ENCODE results near the gene PTH. TPM values are rescaled to one million over a fixed set of nuclear protein-coding genes. Genes with fewer than 3 reads are reported as not detected.

Gene PTH
- total and polyA plus RNA-seq, 2 donors (not counting 3 experiments of a cell fraction or from before 2014, with no cell fraction given), result not detected

- no TSS peak for BruUV-seq (replicated peaks)
- H4K20me1 ChIP-seq (replicated peaks; ENCODE audit: control insufficient read depth, extremely low read depth, insufficient read depth, low read length), result no peaks in the 10 kb centered on the region
- dilution Hi-C loops (cut with MboI; ENCODE audit: extremely low pct_ligation_motif_present, low sequenced_read_pairs) (no loop called here), intact Hi-C loops (cut with micrococcal nuclease) (no loop called here)
- no peaks in the 10 kb centered on the region for H3K79me2 ChIP-seq (ENCODE audit: control insufficient read depth, insufficient read depth, low read length)
- H3K27ac ChIP-seq (ENCODE audit: insufficient read depth, low read depth, low read length), result no peak overlapping the region
- DNase-seq (ENCODE audit: low read depth, low spot score) (no peak), FAIRE-seq (no peak)
- no peaks in the 10 kb centered on the region for H3K9me1 ChIP-seq (replicated peaks; ENCODE audit: control insufficient read depth, extremely low read depth, insufficient read depth, low read length)
- H3K4me2 ChIP-seq (ENCODE audit: insufficient read depth, low read length), result no peak overlapping the region
- no peaks in the 10 kb centered on the region for H3K9me3 ChIP-seq (replicated peaks; ENCODE audit: control insufficient read depth, insufficient read depth, low read length)
- CTCF ChIA-PET, result interaction anchor here (1.0 to 4.3 kb wide), 4 partner anchors 19 to 554 kb away, joined by 3 to 52 read pairs (median 4); no protein-coding TSS in a partner anchor
- no peaks in the 10 kb centered on the region for H3K36me3 ChIP-seq (ENCODE audit: control insufficient read depth in 2 of 2, extremely low read depth in 1 of 2, insufficient read depth in 2 of 2, low read length in 2 of 2)
- POLR2A ChIA-PET, result no interaction called here
- TF ChIP-seq MYC (IDR thresholded peaks at IDR 0.05; ENCODE audit: low read depth, low read length) (no peak), GATA2 (IDR thresholded peaks at IDR 0.05; ENCODE audit: insufficient read depth, insufficient read length, low read depth, low read length) (no peak), JUN (IDR thresholded peaks at IDR 0.05; ENCODE audit: borderline replicate concordance, insufficient read depth, insufficient read length, low read depth) (no peak), POLR2AphosphoS5 (IDR thresholded peaks at IDR 0.05; ENCODE audit: insufficient read depth, low read depth, low read length) (no peak), POLR2A (IDR thresholded peaks at IDR 0.05; ENCODE audit: low read depth, low read length) (no peak), EZH2 (IDR thresholded peaks at IDR 0.05; ENCODE audit: borderline replicate concordance, low read depth, low read length, severe bottlenecking) (no peak), FOS (IDR thresholded peaks at IDR 0.05; ENCODE audit: borderline replicate concordance, insufficient read depth, low read length) (no peak)
- TF ChIP-seq, protein P1, sequence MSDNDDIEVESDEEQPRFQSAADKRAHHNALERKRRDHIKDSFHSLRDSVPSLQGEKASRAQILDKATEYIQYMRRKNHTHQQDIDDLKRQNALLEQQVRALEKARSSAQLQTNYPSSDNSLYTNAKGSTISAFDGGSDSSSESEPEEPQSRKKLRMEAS (IDR thresholded peaks at IDR 0.05; ENCODE audit: insufficient read depth, insufficient read length), result no peak
- TF ChIP-seq, protein P2, sequence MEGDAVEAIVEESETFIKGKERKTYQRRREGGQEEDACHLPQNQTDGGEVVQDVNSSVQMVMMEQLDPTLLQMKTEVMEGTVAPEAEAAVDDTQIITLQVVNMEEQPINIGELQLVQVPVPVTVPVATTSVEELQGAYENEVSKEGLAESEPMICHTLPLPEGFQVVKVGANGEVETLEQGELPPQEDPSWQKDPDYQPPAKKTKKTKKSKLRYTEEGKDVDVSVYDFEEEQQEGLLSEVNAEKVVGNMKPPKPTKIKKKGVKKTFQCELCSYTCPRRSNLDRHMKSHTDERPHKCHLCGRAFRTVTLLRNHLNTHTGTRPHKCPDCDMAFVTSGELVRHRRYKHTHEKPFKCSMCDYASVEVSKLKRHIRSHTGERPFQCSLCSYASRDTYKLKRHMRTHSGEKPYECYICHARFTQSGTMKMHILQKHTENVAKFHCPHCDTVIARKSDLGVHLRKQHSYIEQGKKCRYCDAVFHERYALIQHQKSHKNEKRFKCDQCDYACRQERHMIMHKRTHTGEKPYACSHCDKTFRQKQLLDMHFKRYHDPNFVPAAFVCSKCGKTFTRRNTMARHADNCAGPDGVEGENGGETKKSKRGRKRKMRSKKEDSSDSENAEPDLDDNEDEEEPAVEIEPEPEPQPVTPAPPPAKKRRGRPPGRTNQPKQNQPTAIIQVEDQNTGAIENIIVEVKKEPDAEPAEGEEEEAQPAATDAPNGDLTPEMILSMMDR (IDR thresholded peaks at IDR 0.05; ENCODE audit: extremely low read depth in 1 of 2, insufficient read depth in 1 of 2, low read depth in 1 of 2, low read length in 2 of 2), result no peak
- no peak overlapping the region for H3K9ac ChIP-seq (replicated peaks; ENCODE audit: extremely low read depth, insufficient read depth, low read length)
- peaks cover 2% of the 10 kb centered on the region for H3K4me1 ChIP-seq (ENCODE audit: control insufficient read depth, extremely low read depth, insufficient read depth, low read length)
- peaks cover 16 to 27% of the 10 kb centered on the region in 2 experiments for H3K27me3 ChIP-seq (ENCODE audit: control insufficient read depth in 2 of 2, insufficient read depth in 2 of 2, low read length in 2 of 2)
- no peak overlapping the region for H3K4me3 ChIP-seq (replicated peaks in 1 of 3; ENCODE audit: insufficient read depth in 1 of 3, low read depth in 1 of 3, low read length in 3 of 3)
- no peak overlapping the region for H2AFZ ChIP-seq (ENCODE audit: low read depth, low read length)
These were observed 27.0 kb downstream of the PTH start for GRCh38 chr11:13468750-13469149.
